Naive thymus-derived CD4-positive, alpha-beta T cell (primary cell): ENCODE results near the gene RABL6. TPM values are rescaled to one million over a fixed set of nuclear protein-coding genes. Genes with fewer than 3 reads are reported as not detected.
"Not testable (repeated sequence)": the region's sequence is repeated elsewhere in the genome, so short reads cannot be mapped to it uniquely, and the experiment has no call there.

Experiments
- ATAC-seq: fragments of 150-1000 bp; cut with Tn5 transposase; 2 replicates; pipeline ENCODE4 v1.10.0; 2021; ENCODE audit warnings: mild to moderate bottlenecking, moderate library complexity
- CTCF ChIA-PET: fragments of 350-600 bp; sonication (Branson Sonifier 250); formaldehyde crosslinking; loops from one replicate; lab custom pipeline; 2021; ENCODE audit warnings: antibody characterized with exemption; lab: Charles Lee
- POLR2A ChIA-PET: fragments of 350-600 bp; sonication (Branson Sonifier 250); formaldehyde crosslinking; loops from one replicate; lab custom pipeline; 2021; ENCODE audit warnings: antibody characterized with exemption, inconsistent platforms; lab: Charles Lee
- DNase-seq, 9 donors: peaks; one replicate each; pipeline versions ENCODE4 v3.0.0 to v3.0.0-alpha.2; 2020 to 2022; ENCODE audit warnings: mixed read lengths in 1 of 9
- H3K27ac ChIP-seq: one replicate; pipeline ENCODE4 v1.7.0; 2013; ENCODE audit warnings: mild to moderate bottlenecking, low read depth, low read length, moderate library complexity
- H3K27me3 ChIP-seq, 2 donors: one replicate each; pipeline ENCODE4 v1.7.0; 2013; ENCODE audit warnings: low read length in 2 of 2, mild to moderate bottlenecking in 2 of 2, moderate library complexity in 2 of 2; ENCODE audit not compliant: control insufficient read depth in 2 of 2, insufficient read depth in 2 of 2
- H3K36me3 ChIP-seq, 3 experiments: 1 replicate in 2 of 3; 2 replicates in 1 of 3; pipeline ENCODE4 v1.7.0; 2013; ENCODE audit warnings: low read length in 3 of 3, mild to moderate bottlenecking in 3 of 3, moderate library complexity in 1 of 3; ENCODE audit not compliant: insufficient read depth in 3 of 3, control insufficient read depth in 2 of 3
- H3K4me1 ChIP-seq, 2 donors: one replicate each; pipeline ENCODE4 v1.7.0; 2013; ENCODE audit warnings: low read length in 2 of 2, mild to moderate bottlenecking in 2 of 2, moderate library complexity in 1 of 2; ENCODE audit not compliant: control insufficient read depth in 2 of 2, insufficient read depth in 2 of 2
- H3K4me3 ChIP-seq: 2 replicates; pipeline ENCODE4 v1.7.0; 2013; ENCODE audit warnings: mild to moderate bottlenecking, low read length
- H3K9me3 ChIP-seq, 3 experiments: 1 replicate in 2 of 3; 2 replicates in 1 of 3; pipeline ENCODE4 v1.7.0; 2013; ENCODE audit warnings: low read length in 3 of 3; ENCODE audit not compliant: control insufficient read depth in 2 of 3
- H3K27ac Mint-ChIP-seq, 9 donors: one replicate each; pipeline ENCODE4 v1.8.0; 2020 to 2022; ENCODE audit warnings: mixed read lengths in 9 of 9, mild to moderate bottlenecking in 8 of 9, moderate library complexity in 5 of 9, inconsistent platforms in 2 of 9
- H3K27me3 Mint-ChIP-seq, 5 donors: one replicate each; pipeline ENCODE4 v1.8.0; 2021 to 2022; ENCODE audit warnings: mixed read lengths in 5 of 5, mild to moderate bottlenecking in 1 of 5
- H3K36me3 Mint-ChIP-seq, 5 donors: one replicate each; pipeline ENCODE4 v1.8.0; 2020 to 2022; ENCODE audit warnings: mixed read lengths in 5 of 5, mild to moderate bottlenecking in 3 of 5, inconsistent platforms in 1 of 5
- H3K4me1 Mint-ChIP-seq, 7 donors: one replicate each; pipeline ENCODE4 v1.8.0; 2020 to 2022; ENCODE audit warnings: mixed read lengths in 7 of 7, mild to moderate bottlenecking in 3 of 7, inconsistent platforms in 1 of 7
- H3K4me3 Mint-ChIP-seq, 10 donors: one replicate each; pipeline ENCODE4 v1.8.0; 2020 to 2022; ENCODE audit warnings: mild to moderate bottlenecking in 10 of 10, mixed read lengths in 10 of 10, moderate library complexity in 6 of 10, inconsistent platforms in 2 of 10
- H3K9me3 Mint-ChIP-seq, 11 donors: one replicate each; pipeline ENCODE4 v1.8.0; 2020 to 2022; ENCODE audit warnings: mixed read lengths in 11 of 11, mild to moderate bottlenecking in 4 of 11, inconsistent platforms in 1 of 11, moderate library complexity in 1 of 11
- intact Hi-C, 2 donors: fragments of 100-400 bp; cut with micrococcal nuclease; formaldehyde crosslinking; loops; one replicate each; pipeline ENCODE4 v1.15.1; 2023
- polyA plus RNA-seq, 2 donors: library from polyadenylated mRNA; unstranded; fragments of 300-500 nt; fragmentation: Illumina TruSeq; gene quantifications; one replicate each; pipeline ENCODE4 v1.2.3, GENCODE V29; 2021
- total RNA-seq, 6 experiments: library from RNA in 5 of 6; stranded (reverse) in 5 of 6; gene quantifications; 1 replicate in 5 of 6; 2 replicates in 1 of 6; pipeline ENCODE4 v1.2.3 and lab custom pipeline; 2021 to 2026

RABL6 gene
- total and polyA plus RNA-seq, 7 experiments from 2014 or later: 9.4 to 100 (median 60.7) TPM

GRCh38 chr9:136866898-136867421, 59.2 kb downstream of the RABL6 start:
- Histone ChIP-seq H3K36me3 (peaks cover 8 to 26% (median 9%) of the 10 kb centered on the region in 3 experiments), H3K27ac (peak overlapping the region; percentile 99)
- H3K9me3 Mint-ChIP-seq, H3K36me3 Mint-ChIP-seq, H3K4me3 ChIP-seq, H3K27me3 Mint-ChIP-seq, H3K9me3 ChIP-seq, H3K4me1 ChIP-seq, CTCF ChIA-PET, H3K27me3 ChIP-seq, ATAC-seq: not testable (repeated sequence)
- peak in 1 of 9 donors; percentile 10 for DNase-seq
- Mint-ChIP-seq H3K27ac (peak overlapping the region in 6 of 9 donors; percentile 43 to 84 (median 67)), H3K4me3 (peak overlapping the region; percentile 39 to 91 (median 72)), H3K4me1 (peaks cover 4 to 24% (median 19%) of the 10 kb centered on the region in 7 donors)
- POLR2A ChIA-PET: interaction anchor here (1.2 to 1.7 kb wide), 3 partner anchors 15 to 19 kb away, joined by 3 to 6 read pairs (median 4); partner anchors contain the start of gene TRAF2
- intact Hi-C loops: loop anchor here (1.0 to 5.0 kb wide), 9 partner anchors 15 to 77 kb away; partner anchors contain the start of genes FBXW5 (in 2 of the 2), PHPT1 (in 2 of the 2), RABL6 (in 1 of the 2) and TMEM141 (in 1 of the 2)

GRCh38 chr9:136867480-136867879, 59.7 kb downstream of the RABL6 start:
- peak overlapping the region; percentile 99 for H3K27ac ChIP-seq
- H3K4me1 ChIP-seq: peaks cover 7 to 8% of the 10 kb centered on the region in 2 donors
- DNase-seq: peak in 1 of 9 donors; percentile 6
- H3K9me3 ChIP-seq: no peaks in the 10 kb centered on the region
- no peak overlapping the region for H3K4me3 ChIP-seq
- ChIA-PET POLR2A (interaction anchor here (0.8 to 1.7 kb wide), 3 partner anchors 14 to 19 kb away, joined by 3 to 4 read pairs (median 3); partner anchors contain the start of gene TRAF2), CTCF (no interaction called here)
- Mint-ChIP-seq H3K27me3 (no peaks in the 10 kb centered on the region), H3K4me3 (peak overlapping the region; percentile 46 to 79 (median 67)), H3K27ac (peak overlapping the region in 7 of 9 donors; percentile 2 to 78 (median 49)), H3K4me1 (peaks cover 4 to 24% (median 19%) of the 10 kb centered on the region in 7 donors), H3K36me3 (peaks cover 0 to 5% (median 3%) of the 10 kb centered on the region in 5 donors), H3K9me3 (peaks cover 0 to under 1% (median 0%) of the 10 kb centered on the region in 11 donors)
- ATAC-seq: no peak
- peaks cover 6 to 21% (median 8%) of the 10 kb centered on the region in 3 experiments for H3K36me3 ChIP-seq
- H3K27me3 ChIP-seq: no peaks in the 10 kb centered on the region
- intact Hi-C loops: loop anchor here in 1 of 2 donors (2.0 to 5.0 kb wide), 2 partner anchors 35 to 61 kb away; partner anchors contain the start of gene RABL6

DNA sequence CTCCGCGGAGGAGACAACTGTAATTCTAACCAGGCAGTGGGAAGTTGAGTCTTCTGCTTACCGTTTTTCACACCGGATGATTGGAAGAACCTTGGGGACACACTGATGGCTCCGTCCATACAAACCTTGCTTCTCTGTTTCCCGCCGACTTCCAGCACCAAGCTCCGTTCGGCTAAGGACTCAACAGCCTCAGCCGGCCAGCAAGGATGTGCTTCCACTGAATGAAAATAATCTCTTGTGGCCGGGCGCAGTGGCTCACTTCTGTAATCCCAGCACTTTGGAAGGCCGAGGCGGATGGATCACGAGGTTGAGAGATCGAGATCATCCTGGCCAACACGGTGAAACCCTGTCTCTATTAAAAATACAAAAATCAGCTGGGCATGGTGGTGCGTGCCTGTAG, 60.2 kb downstream of the RABL6 start:
- no peak overlapping the region for H3K27ac ChIP-seq
- Mint-ChIP-seq H3K9me3 (peaks cover 0 to 3% (median 0%) of the 10 kb centered on the region in 11 donors), H3K4me3 (peak overlapping the region in 9 of 10 donors; percentile 46 to 79 (median 68))

DNA sequence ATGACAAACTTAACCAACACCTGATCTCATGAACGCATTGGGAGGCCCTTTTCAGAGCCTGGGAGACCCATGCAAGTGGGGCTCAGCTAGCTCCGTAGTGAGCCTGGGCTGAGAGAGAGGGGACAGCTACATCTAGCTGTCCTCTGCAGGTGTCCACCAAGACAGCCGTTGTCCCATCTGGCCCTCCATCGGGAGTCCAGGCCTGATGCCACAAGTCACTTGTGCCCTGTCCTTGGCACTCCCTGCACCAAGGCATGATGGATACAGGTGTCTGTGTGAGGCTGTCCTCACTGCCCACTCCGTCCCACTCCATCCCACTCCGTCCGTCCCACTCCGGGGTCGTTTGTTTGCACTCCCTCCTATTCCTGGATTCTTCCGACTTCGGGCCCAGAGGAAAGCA, 60.9 kb downstream of the RABL6 start:
- Mint-ChIP-seq H3K4me1 (peaks cover 4 to 22% (median 16%) of the 10 kb centered on the region in 7 donors), H3K36me3 (peaks cover 0 to 7% (median 2%) of the 10 kb centered on the region in 5 donors), H3K27me3 (no peaks in the 10 kb centered on the region), H3K9me3 (peaks cover 0 to 3% (median 0%) of the 10 kb centered on the region in 11 donors), H3K4me3 (peak overlapping the region in 9 of 10 donors; percentile 15 to 84 (median 54)), H3K27ac (peak overlapping the region in 6 of 9 donors; percentile 10 to 82 (median 24))
- CTCF ChIA-PET: no interaction called here
- no peaks in the 10 kb centered on the region for H3K27me3 ChIP-seq
- DNase-seq (no peak), ATAC-seq (no peak)
- peaks cover 0 to 9% (median 0%) of the 10 kb centered on the region in 3 experiments for H3K36me3 ChIP-seq
- no peak overlapping the region for H3K4me3 ChIP-seq
- POLR2A ChIA-PET: interaction anchor here (1.4 to 1.7 kb wide), 2 partner anchors 17 to 18 kb away, joined by 4 read pairs; partner anchors contain the start of gene TRAF2
- peaks cover 7 to 8% of the 10 kb centered on the region in 2 donors for H3K4me1 ChIP-seq
- no peaks in the 10 kb centered on the region for H3K9me3 ChIP-seq
- H3K27ac ChIP-seq: no peak overlapping the region
- intact Hi-C loops: loop anchor here in 1 of 2 donors (5.0 kb wide), 1 partner anchor 34 kb away; no protein-coding TSS in a partner anchor

More for the DNA sequence above, 60.2 kb downstream of the RABL6 start:
- intact Hi-C loops: loop anchor here in 1 of 2 donors (2.0 to 5.0 kb wide), 2 partner anchors 34 to 61 kb away; partner anchors contain the start of gene RABL6
- Histone ChIP-seq H3K27me3 (no peaks in the 10 kb centered on the region), H3K4me3 (no peak overlapping the region), H3K36me3 (peaks cover 2 to 16% (median 4%) of the 10 kb centered on the region in 3 experiments), H3K4me1 (peaks cover 7 to 8% of the 10 kb centered on the region in 2 donors), H3K9me3 (no peaks in the 10 kb centered on the region)
- ATAC-seq: no peak
- peak overlapping the region in 6 of 9 donors; percentile 25 to 80 (median 64) for H3K27ac Mint-ChIP-seq
- peaks cover 4 to 24% (median 19%) of the 10 kb centered on the region in 7 donors for H3K4me1 Mint-ChIP-seq
- peaks cover 0 to 7% (median 3%) of the 10 kb centered on the region in 5 donors for H3K36me3 Mint-ChIP-seq
- ChIA-PET POLR2A (interaction anchor here (0.8 to 1.7 kb wide), 3 partner anchors 14 to 18 kb away, joined by 3 to 4 read pairs (median 3); partner anchors contain the start of gene TRAF2), CTCF (no interaction called here)
- no peak for DNase-seq
- H3K27me3 Mint-ChIP-seq: no peaks in the 10 kb centered on the region

DNA sequence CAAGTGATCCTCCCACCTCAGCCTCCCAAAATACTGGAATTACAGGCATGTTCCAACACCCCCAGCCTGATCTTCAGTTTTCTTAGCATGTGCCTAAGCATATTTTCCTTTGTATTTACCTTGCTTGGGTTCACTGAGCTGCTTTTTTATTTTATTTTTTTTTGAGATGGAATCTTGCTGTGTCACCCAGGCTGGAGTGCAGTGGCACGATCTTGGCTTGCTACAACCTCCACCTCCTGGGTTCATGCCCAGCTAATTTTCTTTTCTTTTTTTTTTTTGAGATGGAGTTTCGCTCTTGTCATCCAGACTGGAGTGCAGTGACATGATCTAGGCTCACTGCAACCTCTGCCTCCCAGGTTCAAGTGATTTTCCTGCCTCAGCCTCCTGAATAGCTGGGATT, 61.9 kb downstream of the RABL6 start:
- H3K9me3 Mint-ChIP-seq, H3K36me3 ChIP-seq, H3K27me3 ChIP-seq, DNase-seq, H3K9me3 ChIP-seq, H3K27me3 Mint-ChIP-seq, H3K27ac ChIP-seq, CTCF ChIA-PET, H3K4me1 ChIP-seq, H3K4me3 ChIP-seq, H3K36me3 Mint-ChIP-seq, ATAC-seq: not testable (repeated sequence)
- intact Hi-C loops: loop anchor here in 1 of 2 donors (5.0 kb wide), 1 partner anchor 33 kb away; no protein-coding TSS in a partner anchor
- Mint-ChIP-seq H3K4me3 (peak overlapping the region in 1 of 10 donors; percentile 45), H3K27ac (peak overlapping the region in 1 of 9 donors; percentile 37), H3K4me1 (peaks cover 4 to 15% (median 10%) of the 10 kb centered on the region in 7 donors)
- POLR2A ChIA-PET: interaction anchor here (0.6 to 1.4 kb wide), 3 partner anchors 10 to 17 kb away, joined by 3 to 4 read pairs (median 3); partner anchors contain the start of gene TRAF2

GRCh38 chr9:136875155-136875554, 67.4 kb downstream of the RABL6 start:
- ATAC-seq (no peak), DNase-seq (no peak)
- Mint-ChIP-seq H3K36me3 (peaks cover 0 to 3% (median 0%) of the 10 kb centered on the region in 5 donors), H3K27ac (no peak overlapping the region), H3K9me3 (peaks cover 0 to 3% (median 0%) of the 10 kb centered on the region in 11 donors), H3K4me1 (peaks cover 0 to 8% (median 0%) of the 10 kb centered on the region in 7 donors), H3K4me3 (no peak overlapping the region), H3K27me3 (no peaks in the 10 kb centered on the region)
- Histone ChIP-seq H3K4me1 (no peaks in the 10 kb centered on the region), H3K4me3 (no peak overlapping the region), H3K36me3 (no peaks in the 10 kb centered on the region), H3K27me3 (no peaks in the 10 kb centered on the region), H3K9me3 (no peaks in the 10 kb centered on the region), H3K27ac (no peak overlapping the region)
- CTCF ChIA-PET: no interaction called here
- POLR2A ChIA-PET: interaction anchor here (1.1 kb wide), 1 partner anchor 11 kb away, joined by 5 read pairs; the partner anchor contains the start of gene TRAF2
- intact Hi-C loops: no loop called here
